Fibroblast of the aortic adventitia (primary cell): ENCODE data around the gene STRIP2. TPM values are rescaled to one million over a fixed set of nuclear protein-coding genes. Genes with fewer than 3 reads are reported as not detected.

Experiments
- DNase-seq: peaks from one replicate; pipeline ENCODE4 v3.0.0-alpha.2; 2010; ENCODE audit warnings: low read depth
- H3K4me3 ChIP-seq: 2 replicates; pipeline ENCODE4 v1.5.1; 2011; ENCODE audit warnings: low read depth, mild to moderate bottlenecking, control low read depth, low read length, moderate library complexity
- total RNA-seq: library from RNA; depleted of rRNA; stranded (reverse); fragments of >200 nt; gene quantifications from 2 replicates; pipeline ENCODE4 v1.2.3, GENCODE V29; 2012; ENCODE audit warnings: low replicate concordance
- TF ChIP-seq, protein P1 (sequence below): IDR thresholded peaks from 2 replicates; pipeline ENCODE4 v1.5.1; 2011; ENCODE audit warnings: mild to moderate bottlenecking, low read length, control low read depth, inconsistent platforms; ENCODE audit not compliant: insufficient read depth

Gene STRIP2
- total RNA-seq, 1 donor = 6.9 TPM

DNA sequence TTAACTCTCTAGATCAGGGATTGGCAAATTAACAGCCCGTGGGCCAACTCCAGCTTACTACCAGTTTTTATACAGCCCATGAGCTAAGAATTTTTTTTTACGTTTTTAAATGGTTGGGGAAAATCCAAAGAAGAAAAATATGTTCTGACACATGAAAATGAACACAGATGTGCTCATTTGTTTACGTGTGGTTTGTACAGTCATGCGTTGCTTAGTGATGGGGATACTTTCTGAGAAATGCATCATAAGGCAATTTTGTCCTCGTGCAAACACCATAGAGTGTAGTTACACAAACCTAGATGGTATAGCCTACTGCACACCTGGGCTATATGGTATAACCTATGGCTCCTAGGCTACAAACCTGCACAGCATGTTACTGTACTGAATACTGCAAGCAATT lies 59.8 kb downstream of the STRIP2 start:
- TF ChIP-seq, protein P1, sequence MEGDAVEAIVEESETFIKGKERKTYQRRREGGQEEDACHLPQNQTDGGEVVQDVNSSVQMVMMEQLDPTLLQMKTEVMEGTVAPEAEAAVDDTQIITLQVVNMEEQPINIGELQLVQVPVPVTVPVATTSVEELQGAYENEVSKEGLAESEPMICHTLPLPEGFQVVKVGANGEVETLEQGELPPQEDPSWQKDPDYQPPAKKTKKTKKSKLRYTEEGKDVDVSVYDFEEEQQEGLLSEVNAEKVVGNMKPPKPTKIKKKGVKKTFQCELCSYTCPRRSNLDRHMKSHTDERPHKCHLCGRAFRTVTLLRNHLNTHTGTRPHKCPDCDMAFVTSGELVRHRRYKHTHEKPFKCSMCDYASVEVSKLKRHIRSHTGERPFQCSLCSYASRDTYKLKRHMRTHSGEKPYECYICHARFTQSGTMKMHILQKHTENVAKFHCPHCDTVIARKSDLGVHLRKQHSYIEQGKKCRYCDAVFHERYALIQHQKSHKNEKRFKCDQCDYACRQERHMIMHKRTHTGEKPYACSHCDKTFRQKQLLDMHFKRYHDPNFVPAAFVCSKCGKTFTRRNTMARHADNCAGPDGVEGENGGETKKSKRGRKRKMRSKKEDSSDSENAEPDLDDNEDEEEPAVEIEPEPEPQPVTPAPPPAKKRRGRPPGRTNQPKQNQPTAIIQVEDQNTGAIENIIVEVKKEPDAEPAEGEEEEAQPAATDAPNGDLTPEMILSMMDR = no peak
- peak; percentile 86 for DNase-seq
- H3K4me3 ChIP-seq = no peak overlapping the region

DNA sequence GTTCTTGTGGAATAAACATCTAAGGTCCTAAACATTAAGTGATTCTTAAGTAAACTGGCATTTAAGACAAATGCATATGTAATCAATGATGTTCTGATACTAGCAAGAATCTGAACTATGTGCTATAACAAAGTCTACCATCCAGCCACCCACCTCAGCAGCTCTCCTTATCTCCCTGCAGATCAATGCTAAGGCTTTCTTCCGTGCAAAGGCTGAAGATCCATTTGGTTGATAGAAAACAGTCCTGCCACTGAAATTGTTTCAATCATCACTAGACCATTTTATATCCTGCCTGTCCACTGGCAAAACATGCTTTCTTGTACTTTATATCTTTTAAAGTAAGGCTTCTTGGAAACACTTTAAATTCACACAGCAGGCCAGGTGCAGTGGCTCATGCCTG lies 61.8 kb downstream of the STRIP2 start:
- DNase-seq = no peak
- TF ChIP-seq, protein P1 = no peak
- H3K4me3 ChIP-seq = no peak overlapping the region

DNA sequence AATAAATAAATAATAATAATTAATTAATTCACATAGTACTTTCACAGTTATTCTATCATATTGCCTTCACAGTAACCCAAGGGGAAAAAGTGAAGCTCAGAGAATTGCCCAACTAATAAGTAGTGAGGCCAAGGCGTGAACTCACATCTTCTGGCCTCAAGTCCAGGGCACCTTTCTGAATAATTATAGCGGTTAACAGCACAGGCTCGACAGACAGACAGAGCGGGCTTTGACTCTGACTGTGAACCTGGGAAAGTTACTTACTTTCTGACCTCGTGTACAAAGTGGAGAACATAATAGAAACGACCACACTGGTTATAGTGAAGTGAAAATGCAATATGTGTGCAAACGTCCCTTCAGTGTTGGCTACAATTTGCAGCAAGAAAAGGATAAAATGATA lies 62.4 kb downstream of the STRIP2 start:
- no peak overlapping the region for H3K4me3 ChIP-seq
- TF ChIP-seq, protein P1 = no peak
- DNase-seq = no peak

DNA sequence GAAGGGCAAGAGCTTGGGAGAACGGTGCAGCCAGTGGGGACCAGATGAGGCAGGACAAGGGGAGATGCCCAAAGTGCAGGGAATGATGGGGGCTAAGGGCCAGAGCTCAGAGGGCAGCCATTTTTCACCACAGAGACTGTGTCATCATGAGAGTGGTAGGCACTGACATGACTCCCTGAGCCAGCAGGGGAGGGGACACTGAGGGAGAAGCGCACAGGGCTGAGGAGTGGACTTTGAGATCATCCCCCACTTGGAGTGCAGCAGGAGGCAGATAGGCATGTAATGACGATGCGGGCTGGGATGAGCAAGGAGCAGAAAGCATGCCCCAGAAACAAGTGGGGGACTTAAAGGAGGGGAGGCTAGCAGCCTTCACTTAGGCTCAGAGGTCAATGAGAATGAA lies 62.9 kb downstream of the STRIP2 start:
- no peak overlapping the region for H3K4me3 ChIP-seq
- no peak for DNase-seq
- TF ChIP-seq, protein P1 = no peak

DNA sequence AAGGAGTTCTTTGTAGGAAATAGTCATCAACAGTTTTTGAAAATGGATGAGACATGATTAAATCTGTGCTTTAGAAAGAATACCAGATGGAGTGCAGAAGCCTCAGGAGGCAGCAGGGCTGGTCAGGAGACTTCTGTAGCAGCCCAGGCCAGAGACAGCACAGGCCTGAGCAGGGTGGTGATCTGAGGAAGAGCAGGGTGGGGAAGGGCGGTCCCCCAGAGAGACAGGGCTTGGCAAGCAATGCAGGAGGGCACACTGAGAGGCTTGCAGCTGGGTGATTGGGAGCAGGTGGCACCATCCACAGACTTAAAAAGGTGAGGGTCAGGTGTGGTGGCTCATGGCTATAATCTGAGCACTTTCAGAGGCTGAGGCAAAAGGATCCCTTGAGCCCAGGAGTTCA lies 63.8 kb downstream of the STRIP2 start:
- DNase-seq = no peak
- no peak overlapping the region for H3K4me3 ChIP-seq
- TF ChIP-seq, protein P1 = no peak

DNA sequence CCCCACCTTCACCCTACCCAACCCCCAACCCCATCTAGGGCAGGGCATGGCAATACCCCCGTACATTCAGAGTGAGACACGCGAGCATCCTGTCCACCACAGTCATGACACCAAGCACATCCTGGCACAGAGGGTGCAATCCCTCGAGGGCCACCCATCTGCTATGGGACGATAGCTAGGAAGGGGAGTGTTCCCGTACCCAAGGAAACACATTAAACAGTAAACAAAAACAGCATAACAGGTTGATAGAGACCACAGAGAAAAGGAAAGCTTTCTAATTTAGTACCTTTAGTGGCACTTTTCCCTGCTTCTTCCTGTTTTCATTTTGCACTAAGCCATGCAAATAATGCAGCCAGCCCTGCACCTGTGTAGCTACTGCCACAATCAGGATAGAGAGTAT lies 65.8 kb downstream of the STRIP2 start:
- DNase-seq = no peak
- TF ChIP-seq, protein P1 = no peak
- H3K4me3 ChIP-seq = no peak overlapping the region
